Astrocyte of the cerebellum (primary cell): ENCODE data around the gene CHRNG.

Experiments
- DNase-seq: peaks from one replicate; pipeline ENCODE4 v3.0.0-alpha.2; 2011; ENCODE audit warnings: low read depth
- H3K4me3 ChIP-seq: 2 replicates; pipeline ENCODE4 v1.5.1; 2011; ENCODE audit warnings: mild to moderate bottlenecking, low read depth, low read length, moderate library complexity
- in situ Hi-C: cut with HindIII; loops from 2 replicates; pipeline ENCODE4 v1.10.0; 2017; ENCODE audit warnings: low sequenced_read_pairs
- TF ChIP-seq, protein P1 (sequence below): IDR thresholded peaks from 2 replicates; pipeline ENCODE4 v1.5.1; 2012; ENCODE audit warnings: low read length, low read depth, moderate library complexity, mild to moderate bottlenecking; ENCODE audit errors: missing control alignments

Gene CHRNG

DNA sequence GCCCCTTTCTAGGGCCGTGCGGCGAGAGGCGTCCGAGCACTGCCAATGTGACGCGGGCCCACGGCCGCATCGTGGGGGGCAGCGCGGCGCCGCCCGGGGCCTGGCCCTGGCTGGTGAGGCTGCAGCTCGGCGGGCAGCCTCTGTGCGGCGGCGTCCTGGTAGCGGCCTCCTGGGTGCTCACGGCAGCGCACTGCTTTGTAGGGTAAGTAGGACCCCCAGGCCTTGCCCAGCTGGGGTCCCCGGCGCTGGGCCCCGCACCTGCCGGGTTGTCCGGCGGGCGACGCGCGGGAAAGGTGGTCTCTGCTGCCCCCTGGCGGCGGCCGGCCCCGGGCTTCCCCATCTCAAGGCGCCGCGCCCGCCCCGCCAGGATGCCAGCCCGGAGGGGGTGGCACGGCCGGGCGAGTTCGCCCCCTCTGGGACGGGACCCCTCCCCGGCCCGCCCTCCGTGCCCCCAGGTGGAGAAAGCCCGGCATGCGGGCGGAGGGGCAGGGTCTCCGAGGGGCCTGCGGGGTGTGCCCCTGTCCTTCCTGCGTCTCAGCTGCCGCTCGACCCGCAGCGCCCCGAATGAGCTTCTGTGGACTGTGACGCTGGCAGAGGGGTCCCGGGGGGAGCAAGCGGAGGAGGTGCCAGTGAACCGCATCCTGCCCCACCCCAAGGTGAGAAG lies 17.4 kb upstream of the CHRNG start:
- H3K4me3 ChIP-seq: no peak overlapping the region
- DNase-seq: no peak
- TF ChIP-seq, protein P1, sequence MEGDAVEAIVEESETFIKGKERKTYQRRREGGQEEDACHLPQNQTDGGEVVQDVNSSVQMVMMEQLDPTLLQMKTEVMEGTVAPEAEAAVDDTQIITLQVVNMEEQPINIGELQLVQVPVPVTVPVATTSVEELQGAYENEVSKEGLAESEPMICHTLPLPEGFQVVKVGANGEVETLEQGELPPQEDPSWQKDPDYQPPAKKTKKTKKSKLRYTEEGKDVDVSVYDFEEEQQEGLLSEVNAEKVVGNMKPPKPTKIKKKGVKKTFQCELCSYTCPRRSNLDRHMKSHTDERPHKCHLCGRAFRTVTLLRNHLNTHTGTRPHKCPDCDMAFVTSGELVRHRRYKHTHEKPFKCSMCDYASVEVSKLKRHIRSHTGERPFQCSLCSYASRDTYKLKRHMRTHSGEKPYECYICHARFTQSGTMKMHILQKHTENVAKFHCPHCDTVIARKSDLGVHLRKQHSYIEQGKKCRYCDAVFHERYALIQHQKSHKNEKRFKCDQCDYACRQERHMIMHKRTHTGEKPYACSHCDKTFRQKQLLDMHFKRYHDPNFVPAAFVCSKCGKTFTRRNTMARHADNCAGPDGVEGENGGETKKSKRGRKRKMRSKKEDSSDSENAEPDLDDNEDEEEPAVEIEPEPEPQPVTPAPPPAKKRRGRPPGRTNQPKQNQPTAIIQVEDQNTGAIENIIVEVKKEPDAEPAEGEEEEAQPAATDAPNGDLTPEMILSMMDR: peak; percentile 55
- in situ Hi-C loops: no loop called here

DNA sequence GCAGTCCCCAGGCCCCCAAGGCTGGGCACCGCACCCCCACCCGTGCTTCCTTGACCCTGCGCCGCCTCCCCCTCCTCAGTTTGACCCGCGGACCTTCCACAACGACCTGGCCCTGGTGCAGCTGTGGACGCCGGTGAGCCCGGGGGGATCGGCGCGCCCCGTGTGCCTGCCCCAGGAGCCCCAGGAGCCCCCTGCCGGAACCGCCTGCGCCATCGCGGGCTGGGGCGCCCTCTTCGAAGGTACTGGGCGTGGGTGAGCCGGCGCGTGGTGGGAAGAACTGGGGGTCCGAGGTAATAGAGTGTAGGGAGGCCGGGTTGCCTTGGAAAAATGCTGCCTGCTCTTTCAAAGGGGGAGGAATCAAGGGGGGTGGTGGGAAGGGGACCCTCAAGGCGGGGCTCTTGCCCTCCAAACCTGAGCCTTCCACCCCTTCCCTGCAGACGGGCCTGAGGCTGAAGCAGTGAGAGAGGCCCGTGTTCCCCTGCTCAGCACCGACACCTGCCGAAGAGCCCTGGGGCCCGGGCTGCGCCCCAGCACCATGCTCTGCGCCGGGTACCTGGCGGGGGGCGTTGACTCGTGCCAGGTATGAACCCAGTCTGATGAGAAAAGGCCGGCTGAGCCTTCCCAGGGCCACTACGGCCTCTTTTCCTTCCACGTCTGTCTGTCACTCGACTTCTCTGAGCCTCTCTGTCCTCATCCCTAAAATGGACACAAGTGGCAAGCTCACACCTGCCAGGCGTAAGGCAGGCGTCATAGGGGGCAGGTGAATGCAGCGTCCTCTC lies 16.7 kb upstream of the CHRNG start:
- TF ChIP-seq, protein P1: no peak
- no peak for DNase-seq
- in situ Hi-C loops: no loop called here
- H3K4me3 ChIP-seq: no peak overlapping the region

DNA sequence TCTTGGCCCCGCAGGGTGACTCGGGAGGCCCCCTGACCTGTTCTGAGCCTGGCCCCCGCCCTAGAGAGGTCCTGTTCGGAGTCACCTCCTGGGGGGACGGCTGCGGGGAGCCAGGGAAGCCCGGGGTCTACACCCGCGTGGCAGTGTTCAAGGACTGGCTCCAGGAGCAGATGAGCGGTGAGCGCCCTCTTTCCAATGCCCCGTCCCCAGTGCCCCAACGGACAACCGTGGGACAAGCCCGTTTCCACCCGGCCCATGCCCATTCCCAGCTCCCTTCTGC lies 16.1 kb upstream of the CHRNG start:
- TF ChIP-seq, protein P1: no peak
- in situ Hi-C loops: no loop called here
- H3K4me3 ChIP-seq: no peak overlapping the region

DNA sequence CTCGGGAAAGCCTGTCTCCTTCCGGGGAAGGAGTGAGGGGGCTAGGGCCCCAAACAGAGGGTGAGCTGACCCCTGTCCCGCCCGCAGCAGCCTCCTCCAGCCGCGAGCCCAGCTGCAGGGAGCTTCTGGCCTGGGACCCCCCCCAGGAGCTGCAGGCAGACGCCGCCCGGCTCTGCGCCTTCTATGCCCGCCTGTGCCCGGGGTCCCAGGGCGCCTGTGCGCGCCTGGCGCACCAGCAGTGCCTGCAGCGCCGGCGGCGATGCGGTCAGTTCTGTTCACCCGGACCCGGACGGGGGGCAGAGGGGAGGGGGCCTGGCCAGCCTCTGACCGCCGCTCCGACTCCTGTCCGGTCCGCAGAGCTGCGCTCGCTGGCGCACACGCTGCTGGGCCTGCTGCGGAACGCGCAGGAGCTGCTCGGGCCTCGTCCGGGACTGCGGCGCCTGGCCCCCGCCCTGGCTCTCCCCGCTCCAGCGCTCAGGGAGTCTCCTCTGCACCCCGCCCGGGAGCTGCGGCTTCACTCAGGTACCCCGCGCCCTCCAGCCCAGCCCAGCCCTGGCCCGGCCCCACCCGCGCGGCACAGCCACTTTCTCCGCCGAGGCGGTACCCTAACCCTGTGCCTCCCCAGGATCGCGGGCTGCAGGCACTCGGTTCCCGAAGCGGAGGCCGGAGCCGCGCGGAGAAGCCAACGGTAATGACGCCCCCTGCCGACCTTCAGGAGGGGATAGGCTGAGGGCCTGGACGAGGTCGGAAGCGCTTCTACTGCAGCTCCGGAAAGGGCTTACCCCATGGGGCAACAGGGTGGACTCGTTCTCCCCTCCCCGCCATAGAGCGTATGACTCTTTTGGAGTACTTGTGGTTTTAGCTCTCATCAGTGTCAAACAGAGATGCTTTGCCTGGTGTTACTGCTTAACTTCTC lies 15.6 kb upstream of the CHRNG start:
- in situ Hi-C loops: no loop called here
- no peak for DNase-seq
- TF ChIP-seq, protein P1: peak; percentile 28
- peak overlapping the region; percentile 16 for H3K4me3 ChIP-seq

More for the DNA sequence above, 16.1 kb upstream of the CHRNG start:
- no peak for DNase-seq

DNA sequence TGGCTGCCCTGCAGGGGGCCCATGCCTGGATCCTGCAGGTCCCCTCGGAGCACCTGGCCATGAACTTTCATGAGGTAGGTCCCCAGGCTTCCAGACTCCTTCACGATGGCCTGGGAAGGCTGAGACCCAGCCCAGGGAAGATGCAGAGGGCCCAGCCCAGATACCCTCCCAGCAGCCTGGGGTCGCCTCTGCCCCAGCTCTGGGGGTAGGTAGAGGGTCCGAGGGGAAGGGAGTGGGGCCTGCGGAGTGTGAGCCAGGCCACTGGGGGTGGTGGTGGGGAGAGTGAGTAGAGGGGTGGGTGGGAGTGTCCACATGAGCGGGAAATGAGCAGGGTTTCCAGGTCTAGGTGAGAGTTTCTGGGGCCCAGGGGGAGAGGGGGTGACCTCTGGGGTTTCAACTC lies 14.7 kb upstream of the CHRNG start:
- TF ChIP-seq, protein P1: no peak
- no peak for DNase-seq
- no peak overlapping the region for H3K4me3 ChIP-seq
- in situ Hi-C loops: no loop called here

DNA sequence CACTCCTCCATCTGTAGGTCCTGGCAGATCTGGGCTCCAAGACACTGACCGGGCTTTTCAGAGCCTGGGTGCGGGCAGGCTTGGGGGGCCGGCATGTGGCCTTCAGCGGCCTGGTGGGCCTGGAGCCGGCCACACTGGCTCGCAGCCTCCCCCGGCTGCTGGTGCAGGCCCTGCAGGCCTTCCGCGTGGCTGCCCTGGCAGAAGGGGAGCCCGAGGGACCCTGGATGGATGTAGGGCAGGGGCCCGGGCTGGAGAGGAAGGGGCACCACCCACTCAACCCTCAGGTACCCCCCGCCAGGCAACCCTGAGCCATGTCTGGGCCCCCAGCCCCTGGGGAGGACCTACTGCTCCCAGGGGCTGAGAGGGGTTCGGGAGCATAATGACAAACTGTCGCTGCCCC lies 14.3 kb upstream of the CHRNG start:
- TF ChIP-seq, protein P1: no peak
- DNase-seq: no peak
- H3K4me3 ChIP-seq: no peak overlapping the region
- in situ Hi-C loops: no loop called here
